ENCODE measurements around the gene PKNOX2. TPM values are rescaled to one million over a fixed set of nuclear protein-coding genes. Genes with fewer than 3 reads are reported as not detected.

The PKNOX2 gene
- total RNA-seq, 1 donor, result under 0.01 TPM

DNA sequence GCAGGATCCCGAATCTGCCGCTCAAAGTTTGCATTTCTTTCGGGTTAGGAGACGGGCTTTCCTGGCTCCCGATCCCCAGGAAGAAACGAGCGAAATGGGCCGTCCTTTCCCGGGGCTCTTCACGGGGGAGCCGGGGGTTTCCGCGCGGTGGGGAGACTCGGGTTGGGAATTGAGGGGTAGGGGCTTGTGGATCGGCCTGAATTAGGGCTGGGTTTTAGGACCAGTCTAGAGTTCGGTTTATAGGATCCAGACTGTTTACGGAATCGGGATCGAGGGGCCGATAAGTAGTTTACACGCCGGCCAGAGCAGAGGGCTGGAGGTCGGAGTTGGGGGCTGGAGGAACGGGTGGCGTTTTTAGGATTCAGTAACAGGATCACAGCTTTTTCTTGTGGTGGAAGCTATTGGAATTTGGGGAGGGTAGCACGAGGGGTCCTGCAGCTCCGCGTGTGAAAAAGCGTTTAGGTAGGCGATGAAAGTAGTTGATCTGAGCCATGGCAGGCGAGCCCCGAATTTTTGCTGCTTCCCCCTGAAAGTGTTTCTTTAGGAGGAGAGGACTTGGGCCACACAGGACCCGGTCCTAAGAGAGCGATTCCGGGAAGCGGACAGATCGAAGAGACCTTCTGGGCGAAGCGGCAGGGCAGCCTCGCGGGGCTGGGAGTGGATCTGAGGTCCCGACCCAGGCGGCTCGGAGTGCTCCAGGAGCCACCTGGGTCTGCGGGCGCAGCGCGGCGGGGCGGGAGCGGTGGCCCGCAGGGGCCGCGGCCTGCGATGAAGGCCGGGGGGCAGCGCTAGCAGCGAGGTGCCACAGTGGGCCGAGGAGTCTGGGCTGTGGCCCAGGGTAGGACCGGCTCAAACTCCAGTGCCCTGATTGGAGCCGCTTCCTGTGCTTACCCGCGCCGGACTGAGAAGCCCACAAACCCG lies 1.6 kb downstream of the PKNOX2 start:
- no peaks in the 10 kb centered on the region for H3K36me3 ChIP-seq (ENCODE audit: insufficient read depth, low read length)
- H3K4me3 ChIP-seq (ENCODE audit: insufficient read depth, low read length), result peak overlapping the region; percentile 73
- DNase-seq (ENCODE audit: insufficient read length, low spot score, missing footprints), result peak; percentile 90
- peak overlapping the region; percentile 85 for H3K4me2 ChIP-seq (ENCODE audit: insufficient read depth, low read length)
- H3K4me1 ChIP-seq (ENCODE audit: insufficient read depth, low read length), result peaks cover 20% of the 10 kb centered on the region
- H3K79me2 ChIP-seq (ENCODE audit: insufficient read depth, low read length), result no peaks in the 10 kb centered on the region
- H3K27ac ChIP-seq (ENCODE audit: low read depth, low read length), result no peak overlapping the region
- peaks cover 28% of the 10 kb centered on the region for H3K27me3 ChIP-seq (ENCODE audit: insufficient read depth, low read length)
- peak overlapping the region; percentile 88 for H2AFZ ChIP-seq (ENCODE audit: low read length)
- H4K20me1 ChIP-seq (ENCODE audit: insufficient read depth, low read length), result no peaks in the 10 kb centered on the region
- TF ChIP-seq, protein P1, sequence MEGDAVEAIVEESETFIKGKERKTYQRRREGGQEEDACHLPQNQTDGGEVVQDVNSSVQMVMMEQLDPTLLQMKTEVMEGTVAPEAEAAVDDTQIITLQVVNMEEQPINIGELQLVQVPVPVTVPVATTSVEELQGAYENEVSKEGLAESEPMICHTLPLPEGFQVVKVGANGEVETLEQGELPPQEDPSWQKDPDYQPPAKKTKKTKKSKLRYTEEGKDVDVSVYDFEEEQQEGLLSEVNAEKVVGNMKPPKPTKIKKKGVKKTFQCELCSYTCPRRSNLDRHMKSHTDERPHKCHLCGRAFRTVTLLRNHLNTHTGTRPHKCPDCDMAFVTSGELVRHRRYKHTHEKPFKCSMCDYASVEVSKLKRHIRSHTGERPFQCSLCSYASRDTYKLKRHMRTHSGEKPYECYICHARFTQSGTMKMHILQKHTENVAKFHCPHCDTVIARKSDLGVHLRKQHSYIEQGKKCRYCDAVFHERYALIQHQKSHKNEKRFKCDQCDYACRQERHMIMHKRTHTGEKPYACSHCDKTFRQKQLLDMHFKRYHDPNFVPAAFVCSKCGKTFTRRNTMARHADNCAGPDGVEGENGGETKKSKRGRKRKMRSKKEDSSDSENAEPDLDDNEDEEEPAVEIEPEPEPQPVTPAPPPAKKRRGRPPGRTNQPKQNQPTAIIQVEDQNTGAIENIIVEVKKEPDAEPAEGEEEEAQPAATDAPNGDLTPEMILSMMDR (IDR thresholded peaks at IDR 0.05; ENCODE audit: extremely low read depth, low read depth, low read length), result no peak
- no peaks in the 10 kb centered on the region for H3K9me3 ChIP-seq (ENCODE audit: low read depth, low read length)

DNA sequence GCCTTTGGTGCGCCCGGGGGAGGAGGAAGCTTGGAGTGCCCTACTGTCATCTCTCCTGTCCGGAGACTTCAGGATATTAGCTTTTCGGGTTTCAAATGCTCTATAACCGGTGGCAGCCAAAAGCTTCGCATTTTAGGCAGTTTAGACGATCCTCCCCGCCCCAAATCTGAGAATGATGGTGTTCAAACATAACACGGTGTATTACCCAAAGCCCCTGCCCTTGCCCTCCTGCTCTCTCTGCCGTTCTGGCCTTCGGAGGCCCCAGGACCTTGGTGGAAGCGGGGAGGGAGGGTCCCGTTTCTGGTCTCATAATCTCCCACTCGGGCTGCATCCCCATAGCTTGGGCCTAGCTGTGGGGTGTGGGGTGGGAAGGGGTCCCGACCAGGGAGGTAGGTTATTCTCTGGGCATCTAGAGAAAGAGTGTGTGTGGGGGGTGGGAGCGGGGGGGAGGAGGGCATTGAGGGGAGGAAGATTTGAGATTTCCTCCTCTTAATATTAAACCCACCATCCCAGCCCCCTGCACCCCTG lies 2.3 kb downstream of the PKNOX2 start:
- TF ChIP-seq, protein P1 (IDR thresholded peaks at IDR 0.05; ENCODE audit: extremely low read depth, low read depth, low read length), result no peak
- H3K4me2 ChIP-seq (ENCODE audit: insufficient read depth, low read length), result peak overlapping the region; percentile 85
- DNase-seq (ENCODE audit: insufficient read length, low spot score, missing footprints), result no peak
- no peak overlapping the region for H3K27ac ChIP-seq (ENCODE audit: low read depth, low read length)
- H2AFZ ChIP-seq (ENCODE audit: low read length), result no peak overlapping the region
- H3K9me3 ChIP-seq (ENCODE audit: low read depth, low read length), result no peaks in the 10 kb centered on the region
- peaks cover 20% of the 10 kb centered on the region for H3K4me1 ChIP-seq (ENCODE audit: insufficient read depth, low read length)
- no peaks in the 10 kb centered on the region for H3K79me2 ChIP-seq (ENCODE audit: insufficient read depth, low read length)
- H4K20me1 ChIP-seq (ENCODE audit: insufficient read depth, low read length), result no peaks in the 10 kb centered on the region
- peaks cover 28% of the 10 kb centered on the region for H3K27me3 ChIP-seq (ENCODE audit: insufficient read depth, low read length)
- peak overlapping the region; percentile 73 for H3K4me3 ChIP-seq (ENCODE audit: insufficient read depth, low read length)
- no peaks in the 10 kb centered on the region for H3K36me3 ChIP-seq (ENCODE audit: insufficient read depth, low read length)

DNA sequence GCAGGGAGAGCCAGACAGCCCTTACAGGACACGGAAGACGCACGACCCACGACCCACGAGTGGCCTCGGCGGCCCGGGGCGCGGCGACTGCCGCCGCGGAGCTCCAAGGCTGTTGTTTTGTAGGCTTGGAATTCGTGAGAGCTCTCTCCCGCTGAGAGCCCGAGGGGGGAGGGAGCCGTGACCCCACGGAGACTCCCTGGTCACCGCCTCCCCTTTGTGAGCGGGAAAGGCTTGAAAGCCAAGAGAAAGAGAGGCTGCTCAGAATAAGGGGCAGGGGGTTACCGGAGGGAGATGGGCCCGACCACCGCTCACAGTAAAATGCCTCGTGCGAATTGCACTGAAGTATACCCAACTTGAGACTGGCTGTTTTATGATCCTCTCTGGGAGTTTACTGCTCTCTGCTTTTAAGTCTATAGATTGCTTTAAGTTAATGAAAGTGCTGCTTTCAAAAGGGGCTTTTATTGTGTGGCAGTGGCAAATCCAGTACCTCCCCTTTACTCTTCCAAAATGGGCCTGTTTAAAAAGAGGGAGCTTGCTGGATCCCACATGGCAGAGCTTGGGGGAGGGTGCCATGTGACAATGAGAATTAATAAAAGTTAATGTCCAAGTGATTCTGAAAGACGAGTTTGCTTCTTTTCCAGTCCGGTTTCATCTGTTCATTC lies 2.9 kb downstream of the PKNOX2 start:
- DNase-seq (ENCODE audit: insufficient read length, low spot score, missing footprints), result no peak
- TF ChIP-seq, protein P1 (IDR thresholded peaks at IDR 0.05; ENCODE audit: extremely low read depth, low read depth, low read length), result no peak
- peaks cover 29% of the 10 kb centered on the region for H3K27me3 ChIP-seq (ENCODE audit: insufficient read depth, low read length)
- H3K9me3 ChIP-seq (ENCODE audit: low read depth, low read length), result no peaks in the 10 kb centered on the region
- H3K36me3 ChIP-seq (ENCODE audit: insufficient read depth, low read length), result no peaks in the 10 kb centered on the region
- no peaks in the 10 kb centered on the region for H3K79me2 ChIP-seq (ENCODE audit: insufficient read depth, low read length)
- no peak overlapping the region for H3K4me2 ChIP-seq (ENCODE audit: insufficient read depth, low read length)
- no peak overlapping the region for H2AFZ ChIP-seq (ENCODE audit: low read length)
- no peak overlapping the region for H3K27ac ChIP-seq (ENCODE audit: low read depth, low read length)
- no peak overlapping the region for H3K4me3 ChIP-seq (ENCODE audit: insufficient read depth, low read length)
- H3K4me1 ChIP-seq (ENCODE audit: insufficient read depth, low read length), result peaks cover 20% of the 10 kb centered on the region
- H4K20me1 ChIP-seq (ENCODE audit: insufficient read depth, low read length), result no peaks in the 10 kb centered on the region

Data from osteoblast (primary cell).